GM23338 (cell line): ENCODE measurements around the gene CIAO3. TPM values are rescaled to one million over a fixed set of nuclear protein-coding genes. Genes with fewer than 3 reads are reported as not detected.

Source experiments
- ATAC-seq: fragments of 200-7000 bp; cut with Tn5 transposase; 3 replicates; pipeline ENCODE4 v1.9.1; 2020
- DNase-seq: peaks from one replicate; pipeline ENCODE4 v3.0.0-alpha.2; 2015; ENCODE audit warnings: low spot score
- H2AFZ ChIP-seq: fragments of 200-600 bp; sonication (generic); 2 replicates; pipeline ENCODE4 v1.8.0; 2016; ENCODE audit warnings: antibody characterized with exemption, mild to moderate bottlenecking, moderate library complexity
- H3F3A ChIP-seq: fragments of 200-600 bp; sonication (generic); replicated peaks from 2 replicates; pipeline ENCODE4 v1.8.0; 2017; ENCODE audit warnings: antibody characterized with exemption, mixed run types, low read depth
- H3K27ac ChIP-seq: fragments of 200-600 bp; sonication (generic); 2 replicates; pipeline ENCODE4 v1.6.1; 2016; ENCODE audit warnings: low read depth
- H3K27me3 ChIP-seq: fragments of 200-600 bp; sonication (generic); 2 replicates; pipeline ENCODE4 v1.8.0; 2016; ENCODE audit warnings: mild to moderate bottlenecking, mixed run types, moderate library complexity; ENCODE audit not compliant: insufficient read depth
- H3K36me3 ChIP-seq: fragments of 200-600 bp; sonication (generic); 2 replicates; pipeline ENCODE4 v1.8.0; 2016; ENCODE audit warnings: mild to moderate bottlenecking; ENCODE audit not compliant: insufficient read depth
- H3K4me1 ChIP-seq: fragments of 200-600 bp; sonication (generic); 2 replicates; pipeline ENCODE4 v1.8.0; 2016; ENCODE audit warnings: mild to moderate bottlenecking, moderate library complexity; ENCODE audit not compliant: insufficient read depth
- H3K4me2 ChIP-seq: fragments of 200-600 bp; sonication (generic); 2 replicates; pipeline ENCODE4 v1.7.1; 2017; ENCODE audit warnings: mixed run types
- H3K4me3 ChIP-seq: fragments of 200-600 bp; sonication (generic); 2 replicates; pipeline ENCODE4 v1.6.1; 2016; ENCODE audit warnings: mixed run types
- H3K79me2 ChIP-seq: fragments of 200-600 bp; sonication (generic); replicated peaks from 2 replicates; pipeline ENCODE4 v1.8.0; 2017; ENCODE audit warnings: mild to moderate bottlenecking; ENCODE audit not compliant: insufficient read depth
- H3K9me2 ChIP-seq: fragments of 200-600 bp; sonication (generic); 2 replicates; pipeline ENCODE4 v1.8.0; 2017; ENCODE audit not compliant: insufficient read depth
- H4K20me1 ChIP-seq: fragments of 200-600 bp; sonication (generic); replicated peaks from 2 replicates; pipeline ENCODE4 v1.8.0; 2017; ENCODE audit warnings: mild to moderate bottlenecking; ENCODE audit not compliant: insufficient read depth
- H3K27ac Mint-ChIP-seq: 2 replicates; pipeline ENCODE4 v1.8.0; 2020; ENCODE audit warnings: inconsistent platforms, mild to moderate bottlenecking, moderate library complexity, mixed read lengths
- H3K27me3 Mint-ChIP-seq: 3 replicates; pipeline ENCODE4 v1.8.0; 2022; ENCODE audit warnings: low read depth, mild to moderate bottlenecking, moderate library complexity, mixed read lengths, inconsistent platforms; ENCODE audit not compliant: insufficient read depth, poor library complexity
- H3K36me3 Mint-ChIP-seq: 3 replicates; pipeline ENCODE4 v1.8.0; 2021; ENCODE audit warnings: low read depth, mild to moderate bottlenecking, inconsistent platforms, moderate library complexity, mixed read lengths
- H3K4me1 Mint-ChIP-seq: 3 replicates; pipeline ENCODE4 v1.8.0; 2020; ENCODE audit warnings: mild to moderate bottlenecking, inconsistent platforms, mixed read lengths
- H3K4me3 Mint-ChIP-seq: 3 replicates; pipeline ENCODE4 v1.8.0; 2021; ENCODE audit warnings: moderate library complexity, mild to moderate bottlenecking, inconsistent platforms, mixed read lengths
- H3K9me3 Mint-ChIP-seq: 3 replicates; pipeline ENCODE4 v1.8.0; 2020; ENCODE audit warnings: moderate library complexity, mild to moderate bottlenecking, inconsistent platforms, mixed read lengths
- CREB1 ChIP-seq: fragments of 250-450 bp; sonication (Bioruptor Pico); IDR thresholded peaks from 2 replicates; pipeline ENCODE4 v1.5.0; 2020; ENCODE audit warnings: low read depth, mild to moderate bottlenecking, moderate library complexity
- CTCF ChIP-seq, 2 experiments: fragments of 200-600 bp in 1 of 2; sonication (generic) in 1 of 2; conservative IDR thresholded peaks; 2 replicates each; pipeline versions ENCODE4 v1.5.1 to v1.6.1; 2016 to 2017; ENCODE audit warnings: antibody characterized with exemption in 2 of 2, low read depth in 2 of 2, mild to moderate bottlenecking in 2 of 2, moderate library complexity in 1 of 2
- ETS1 ChIP-seq: IDR thresholded peaks from 2 replicates; pipeline ENCODE4 v1.6.1; 2016; ENCODE audit warnings: antibody characterized with exemption
- EZH2 ChIP-seq: fragments of 200-600 bp; sonication (generic); IDR thresholded peaks from one replicate; pipeline ENCODE4 v1.8.0; 2017; ENCODE audit warnings: antibody characterized with exemption, mild to moderate bottlenecking, low read depth; ENCODE audit not compliant: unreplicated experiment
- EZH2phosphoT487 ChIP-seq: fragments of 200-600 bp; sonication (generic); IDR thresholded peaks from one replicate; pipeline ENCODE4 v1.8.1; 2018; ENCODE audit warnings: antibody characterized with exemption; ENCODE audit not compliant: unreplicated experiment
- JUNB ChIP-seq: IDR thresholded peaks from one replicate; pipeline ENCODE4 v1.6.1; 2016; ENCODE audit warnings: antibody characterized with exemption; ENCODE audit not compliant: unreplicated experiment
- NANOG ChIP-seq: IDR thresholded peaks from 2 replicates; pipeline ENCODE4 v1.6.1; 2016; ENCODE audit warnings: antibody characterized with exemption, borderline replicate concordance
- POLR2AphosphoS5 ChIP-seq: IDR thresholded peaks from 2 replicates; pipeline ENCODE4 v1.6.1; 2016; ENCODE audit warnings: antibody characterized with exemption, low read depth
- STAT1 ChIP-seq: IDR thresholded peaks from one replicate; pipeline ENCODE4 v1.6.1; 2016; ENCODE audit warnings: antibody characterized with exemption; ENCODE audit not compliant: unreplicated experiment
- ZNF114 ChIP-seq: fragments of 250-450 bp; sonication (Bioruptor Pico); IDR thresholded peaks from 2 replicates; pipeline ENCODE4 v1.5.0; 2020; ENCODE audit warnings: mild to moderate bottlenecking, moderate library complexity
- ZNF331 ChIP-seq: fragments of 250-450 bp; sonication (Bioruptor Pico); IDR thresholded peaks from 2 replicates; pipeline ENCODE4 v1.5.0; 2020; ENCODE audit warnings: low read depth, mild to moderate bottlenecking, moderate library complexity
- polyA plus RNA-seq: library from polyadenylated mRNA; unstranded; fragments of >200 nt; fragmentation: Nextera tagmentation; extraction: Ambion mirVana; gene quantifications from 2 replicates; pipeline ENCODE4 v1.2.1, GENCODE V29; 2016
- total RNA-seq: library from RNA; depleted of rRNA; stranded (reverse); fragments of >200 nt; shearing (Covaris generic); gene quantifications from 2 replicates; pipeline ENCODE4 v1.2.3, GENCODE V29; 2014
- TF ChIP-seq, protein P1 (sequence below): fragments of 250-450 bp; sonication (Bioruptor Pico); IDR thresholded peaks from 2 replicates; pipeline ENCODE4 v1.5.0; 2020; ENCODE audit warnings: mild to moderate bottlenecking, moderate library complexity
- TF ChIP-seq, protein P2 (sequence below): IDR thresholded peaks from one replicate; pipeline ENCODE4 v1.6.1; 2018; ENCODE audit warnings: antibody characterized with exemption; ENCODE audit not compliant: unreplicated experiment

CIAO3 gene
- total and polyA plus RNA-seq, 2 experiments from 2014 or later: 13.0 to 42.3 TPM

DNA sequence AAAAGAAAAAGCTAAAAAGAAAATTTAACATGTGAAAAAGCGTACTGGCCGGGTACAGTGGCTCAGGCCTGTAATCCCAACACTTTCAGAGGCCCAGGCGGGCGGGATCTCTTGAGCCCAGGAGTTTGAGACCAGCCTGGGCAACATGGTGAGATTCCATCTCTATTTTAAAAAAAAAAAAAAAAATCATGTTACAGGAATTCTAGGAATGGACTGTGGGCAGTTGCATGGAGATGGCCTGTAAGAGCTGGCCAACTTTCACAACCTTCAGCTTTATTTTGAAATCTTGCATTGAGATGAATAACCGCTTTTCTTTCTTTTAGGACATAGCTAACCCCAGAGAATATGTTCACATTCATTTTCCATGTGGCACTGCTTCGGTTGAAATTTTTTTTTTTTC, 8.2 kb upstream of the CIAO3 start:
- Histone ChIP-seq H2AFZ (no peak overlapping the region), H3K9me2 (no peaks in the 10 kb centered on the region), H3F3A (0 out of 2 replicates have a peak, but pooled peaks cover 5% of the 10 kb centered on the region), H3K36me3 (no peaks in the 10 kb centered on the region), H3K27ac (no peak overlapping the region), H4K20me1 (no peaks in the 10 kb centered on the region), H3K4me2 (no peak overlapping the region), H3K79me2 (no peaks in the 10 kb centered on the region), H3K4me3 (no peak overlapping the region), H3K4me1 (peaks cover 5% of the 10 kb centered on the region), H3K27me3 (no peaks in the 10 kb centered on the region)
- DNase-seq: no peak
- peaks cover 16% of the 10 kb centered on the region for H3K27me3 Mint-ChIP-seq
- H3K9me3 Mint-ChIP-seq: no peaks in the 10 kb centered on the region; the same call in 2 of the 3 replicates
- ATAC-seq: no peak
- H3K4me1 Mint-ChIP-seq: peaks cover 21% of the 10 kb centered on the region
- H3K27ac Mint-ChIP-seq: no peak overlapping the region
- TF ChIP-seq, protein P1, sequence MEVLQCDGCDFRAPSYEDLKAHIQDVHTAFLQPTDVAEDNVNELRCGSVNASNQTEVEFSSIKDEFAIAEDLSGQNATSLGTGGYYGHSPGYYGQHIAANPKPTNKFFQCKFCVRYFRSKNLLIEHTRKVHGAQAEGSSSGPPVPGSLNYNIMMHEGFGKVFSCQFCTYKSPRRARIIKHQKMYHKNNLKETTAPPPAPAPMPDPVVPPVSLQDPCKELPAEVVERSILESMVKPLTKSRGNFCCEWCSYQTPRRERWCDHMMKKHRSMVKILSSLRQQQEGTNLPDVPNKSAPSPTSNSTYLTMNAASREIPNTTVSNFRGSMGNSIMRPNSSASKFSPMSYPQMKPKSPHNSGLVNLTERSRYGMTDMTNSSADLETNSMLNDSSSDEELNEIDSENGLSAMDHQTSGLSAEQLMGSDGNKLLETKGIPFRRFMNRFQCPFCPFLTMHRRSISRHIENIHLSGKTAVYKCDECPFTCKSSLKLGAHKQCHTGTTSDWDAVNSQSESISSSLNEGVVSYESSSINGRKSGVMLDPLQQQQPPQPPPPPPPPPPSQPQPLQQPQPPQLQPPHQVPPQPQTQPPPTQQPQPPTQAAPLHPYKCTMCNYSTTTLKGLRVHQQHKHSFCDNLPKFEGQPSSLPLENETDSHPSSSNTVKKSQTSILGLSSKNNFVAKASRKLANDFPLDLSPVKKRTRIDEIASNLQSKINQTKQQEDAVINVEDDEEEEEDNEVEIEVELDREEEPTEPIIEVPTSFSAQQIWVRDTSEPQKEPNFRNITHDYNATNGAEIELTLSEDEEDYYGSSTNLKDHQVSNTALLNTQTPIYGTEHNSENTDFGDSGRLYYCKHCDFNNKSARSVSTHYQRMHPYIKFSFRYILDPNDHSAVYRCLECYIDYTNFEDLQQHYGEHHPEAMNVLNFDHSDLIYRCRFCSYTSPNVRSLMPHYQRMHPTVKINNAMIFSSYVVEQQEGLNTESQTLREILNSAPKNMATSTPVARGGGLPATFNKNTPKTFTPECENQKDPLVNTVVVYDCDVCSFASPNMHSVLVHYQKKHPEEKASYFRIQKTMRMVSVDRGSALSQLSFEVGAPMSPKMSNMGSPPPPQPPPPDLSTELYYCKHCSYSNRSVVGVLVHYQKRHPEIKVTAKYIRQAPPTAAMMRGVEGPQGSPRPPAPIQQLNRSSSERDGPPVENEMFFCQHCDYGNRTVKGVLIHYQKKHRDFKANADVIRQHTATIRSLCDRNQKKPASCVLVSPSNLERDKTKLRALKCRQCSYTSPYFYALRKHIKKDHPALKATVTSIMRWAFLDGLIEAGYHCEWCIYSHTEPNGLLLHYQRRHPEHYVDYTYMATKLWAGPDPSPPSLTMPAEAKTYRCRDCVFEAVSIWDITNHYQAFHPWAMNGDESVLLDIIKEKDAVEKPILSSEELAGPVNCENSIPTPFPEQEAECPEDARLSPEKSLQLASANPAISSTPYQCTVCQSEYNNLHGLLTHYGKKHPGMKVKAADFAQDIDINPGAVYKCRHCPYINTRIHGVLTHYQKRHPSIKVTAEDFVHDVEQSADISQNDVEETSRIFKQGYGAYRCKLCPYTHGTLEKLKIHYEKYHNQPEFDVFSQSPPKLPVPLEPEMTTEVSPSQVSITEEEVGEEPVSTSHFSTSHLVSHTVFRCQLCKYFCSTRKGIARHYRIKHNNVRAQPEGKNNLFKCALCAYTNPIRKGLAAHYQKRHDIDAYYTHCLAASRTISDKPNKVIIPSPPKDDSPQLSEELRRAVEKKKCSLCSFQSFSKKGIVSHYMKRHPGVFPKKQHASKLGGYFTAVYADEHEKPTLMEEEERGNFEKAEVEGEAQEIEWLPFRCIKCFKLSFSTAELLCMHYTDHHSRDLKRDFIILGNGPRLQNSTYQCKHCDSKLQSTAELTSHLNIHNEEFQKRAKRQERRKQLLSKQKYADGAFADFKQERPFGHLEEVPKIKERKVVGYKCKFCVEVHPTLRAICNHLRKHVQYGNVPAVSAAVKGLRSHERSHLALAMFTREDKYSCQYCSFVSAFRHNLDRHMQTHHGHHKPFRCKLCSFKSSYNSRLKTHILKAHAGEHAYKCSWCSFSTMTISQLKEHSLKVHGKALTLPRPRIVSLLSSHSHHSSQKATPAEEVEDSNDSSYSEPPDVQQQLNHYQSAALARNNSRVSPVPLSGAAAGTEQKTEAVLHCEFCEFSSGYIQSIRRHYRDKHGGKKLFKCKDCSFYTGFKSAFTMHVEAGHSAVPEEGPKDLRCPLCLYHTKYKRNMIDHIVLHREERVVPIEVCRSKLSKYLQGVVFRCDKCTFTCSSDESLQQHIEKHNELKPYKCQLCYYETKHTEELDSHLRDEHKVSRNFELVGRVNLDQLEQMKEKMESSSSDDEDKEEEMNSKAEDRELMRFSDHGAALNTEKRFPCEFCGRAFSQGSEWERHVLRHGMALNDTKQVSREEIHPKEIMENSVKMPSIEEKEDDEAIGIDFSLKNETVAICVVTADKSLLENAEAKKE: no peak
- no peak for TF ChIP-seq EZH2phosphoT487
- no peak for TF ChIP-seq STAT1
- TF ChIP-seq ZNF114 (CRISPR knock-in tag): no peak
- no peak for TF ChIP-seq NANOG
- no peak for TF ChIP-seq CREB1 (CRISPR knock-in tag)
- no peak for TF ChIP-seq ETS1
- no peak for TF ChIP-seq JUNB
- TF ChIP-seq, protein P2, sequence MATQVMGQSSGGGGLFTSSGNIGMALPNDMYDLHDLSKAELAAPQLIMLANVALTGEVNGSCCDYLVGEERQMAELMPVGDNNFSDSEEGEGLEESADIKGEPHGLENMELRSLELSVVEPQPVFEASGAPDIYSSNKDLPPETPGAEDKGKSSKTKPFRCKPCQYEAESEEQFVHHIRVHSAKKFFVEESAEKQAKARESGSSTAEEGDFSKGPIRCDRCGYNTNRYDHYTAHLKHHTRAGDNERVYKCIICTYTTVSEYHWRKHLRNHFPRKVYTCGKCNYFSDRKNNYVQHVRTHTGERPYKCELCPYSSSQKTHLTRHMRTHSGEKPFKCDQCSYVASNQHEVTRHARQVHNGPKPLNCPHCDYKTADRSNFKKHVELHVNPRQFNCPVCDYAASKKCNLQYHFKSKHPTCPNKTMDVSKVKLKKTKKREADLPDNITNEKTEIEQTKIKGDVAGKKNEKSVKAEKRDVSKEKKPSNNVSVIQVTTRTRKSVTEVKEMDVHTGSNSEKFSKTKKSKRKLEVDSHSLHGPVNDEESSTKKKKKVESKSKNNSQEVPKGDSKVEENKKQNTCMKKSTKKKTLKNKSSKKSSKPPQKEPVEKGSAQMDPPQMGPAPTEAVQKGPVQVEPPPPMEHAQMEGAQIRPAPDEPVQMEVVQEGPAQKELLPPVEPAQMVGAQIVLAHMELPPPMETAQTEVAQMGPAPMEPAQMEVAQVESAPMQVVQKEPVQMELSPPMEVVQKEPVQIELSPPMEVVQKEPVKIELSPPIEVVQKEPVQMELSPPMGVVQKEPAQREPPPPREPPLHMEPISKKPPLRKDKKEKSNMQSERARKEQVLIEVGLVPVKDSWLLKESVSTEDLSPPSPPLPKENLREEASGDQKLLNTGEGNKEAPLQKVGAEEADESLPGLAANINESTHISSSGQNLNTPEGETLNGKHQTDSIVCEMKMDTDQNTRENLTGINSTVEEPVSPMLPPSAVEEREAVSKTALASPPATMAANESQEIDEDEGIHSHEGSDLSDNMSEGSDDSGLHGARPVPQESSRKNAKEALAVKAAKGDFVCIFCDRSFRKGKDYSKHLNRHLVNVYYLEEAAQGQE: no peak
- TF ChIP-seq CTCF (conservative IDR thresholded peaks at IDR 0.05; ENCODE audit: low read depth in 2 of 2): no peak
- TF ChIP-seq ZNF331 (CRISPR knock-in tag): no peak
- TF ChIP-seq EZH2: no peak
- no peak for TF ChIP-seq POLR2AphosphoS5
- H3K4me3 Mint-ChIP-seq: no peak overlapping the region
- no peaks in the 10 kb centered on the region for H3K36me3 Mint-ChIP-seq
